ENCODE measurements around the gene ENDOV. TPM values are rescaled to one million over a fixed set of nuclear protein-coding genes. Genes with fewer than 3 reads are reported as not detected.

ENDOV gene
- total and polyA plus RNA-seq, 2 of the 13 experiments (the other 11 are each of a cell fraction or from before 2014, with no cell fraction given) = 15.1 to 17.1 TPM

GRCh38 chr17:80414803-80415625 lies at the start of gene ENDOV (continued):
- TF ChIP-seq BCLAF1 (IDR thresholded peaks at IDR 0.05) (no peak), ZNF724P (CRISPR knock-in tag; IDR thresholded peaks at IDR 0.05; ENCODE audit: borderline replicate concordance) (peak; percentile 79), ZNF652 (CRISPR knock-in tag; IDR thresholded peaks at IDR 0.05; ENCODE audit: borderline replicate concordance, low read depth) (peak; percentile 17; the same call in 1 of the 2 replicates), ARNT (IDR thresholded peaks at IDR 0.05) (no peak), ZNF414 (CRISPR knock-in tag; IDR thresholded peaks at IDR 0.05) (peak; percentile 45), ZFY (CRISPR knock-in tag; IDR thresholded peaks at IDR 0.05) (peak; percentile 96), TFE3 (CRISPR knock-in tag; IDR thresholded peaks at IDR 0.05) (peak; percentile 27; the same call in 1 of the 2 replicates), ZNF33A (CRISPR knock-in tag; IDR thresholded peaks at IDR 0.05; ENCODE audit: borderline replicate concordance) (no peak), PCBP1 (IDR thresholded peaks at IDR 0.05; ENCODE audit: borderline replicate concordance, low read depth, low read length) (peak; percentile 97; the same call in 1 of the 2 replicates), BCL6 (CRISPR knock-in tag; IDR thresholded peaks at IDR 0.05) (peak; percentile 34; the same call in 1 of the 2 replicates), ZNF260 (CRISPR knock-in tag; IDR thresholded peaks at IDR 0.05; ENCODE audit: borderline replicate concordance, low read depth) (no peak), ZFP36 (IDR thresholded peaks at IDR 0.05; ENCODE audit: borderline replicate concordance, low read depth, low read length, partially characterized antibody) (no peak), ZNF770 (CRISPR knock-in tag; IDR thresholded peaks at IDR 0.05) (no peak), MZF1 (CRISPR knock-in tag; IDR thresholded peaks at IDR 0.05; ENCODE audit: borderline replicate concordance) (peak; percentile 54; the same call in 1 of the 2 replicates), ZBTB26 (CRISPR knock-in tag; IDR thresholded peaks at IDR 0.05; ENCODE audit: borderline replicate concordance) (peak; percentile 38; the same call in 1 of the 2 replicates), SRSF9 (IDR thresholded peaks at IDR 0.05; ENCODE audit: borderline replicate concordance, insufficient read depth, low read depth, low read length, poor library complexity, severe bottlenecking) (no peak), TFAP4 (IDR thresholded peaks at IDR 0.05; ENCODE audit: borderline replicate concordance, low read depth) (peak; percentile 19; the same call in 1 of the 2 replicates), MIER2 (CRISPR knock-in tag; IDR thresholded peaks at IDR 0.05) (no peak)
